Colon (tissue), 2 donors: ENCODE results near the gene PRDM16.

Experiments used
- FAIRE-seq: peaks from 2 replicates; lab custom pipeline; 2012; peaks lifted over from hg19 to GRCh38; lab: Jason Lieb, UNC
- donor health status: control.
- donor health status: control.

PRDM16 gene

GRCh38 chr1:3477241-3477995 lies 408.4 kb downstream of the PRDM16 start:
- no peak for FAIRE-seq

GRCh38 chr1:3478187-3478586 lies 409.2 kb downstream of the PRDM16 start:
- no peak for FAIRE-seq

- no peak for FAIRE-seq
Measured at GRCh38 chr1:3479511-3480368, 410.7 kb downstream of the PRDM16 start.

- FAIRE-seq, result no peak
Measured at GRCh38 chr1:3480369-3480719, 411.3 kb downstream of the PRDM16 start.

GRCh38 chr1:3481046-3481445 lies 412.0 kb downstream of the PRDM16 start:
- no peak for FAIRE-seq

GRCh38 chr1:3481836-3482375 lies 412.9 kb downstream of the PRDM16 start:
- FAIRE-seq, result no peak

- FAIRE-seq, result no peak
Measured at GRCh38 chr1:3482378-3482849, 413.4 kb downstream of the PRDM16 start.

GRCh38 chr1:3483380-3483779 lies 414.4 kb downstream of the PRDM16 start:
- FAIRE-seq, result no peak

- FAIRE-seq, result no peak
Measured at GRCh38 chr1:3483801-3484444, 414.9 kb downstream of the PRDM16 start.

GRCh38 chr1:3485016-3485415 lies 416.0 kb downstream of the PRDM16 start:
- FAIRE-seq, result no peak
